GM12878 (cell line): ENCODE results near the gene RFX3. TPM values are rescaled to one million over a fixed set of nuclear protein-coding genes. Genes with fewer than 3 reads are reported as not detected.

Experiments used
- ATAC-seq: fragments of 200-7000 bp; cut with Tn5 transposase; 3 replicates; pipeline ENCODE4 v1.9.1; 2020; ENCODE audit warnings: mild to moderate bottlenecking, moderate library complexity
- BruUV-seq: library from RNA; stranded (reverse); fragments of 400-500 nt; replicated peaks from 2 replicates; lab custom pipeline; 2021; lab: Mats Ljungman, UMichigan
- CTCF ChIA-PET: fragments of 300-600 bp; sonication (Branson Sonifier 250); formaldehyde crosslinking; extraction: SDS; loops from one replicate; lab custom pipeline; 2021; ENCODE audit warnings: inconsistent platforms; lab: Yijun Ruan, JAX
- POLR2A ChIA-PET: fragments of 350-600 bp; formaldehyde crosslinking; extraction: SDS; loops from one replicate; lab custom pipeline; 2021; ENCODE audit warnings: inconsistent platforms; lab: Charles Lee
- RAD21 ChIA-PET: fragments of 300-600 bp; sonication (Branson Sonifier 250); formaldehyde crosslinking; loops from one replicate; lab custom pipeline; 2023; ENCODE audit warnings: antibody characterized with exemption; ENCODE audit not compliant: unreplicated experiment; lab: Charles Lee
- SMC1A ChIA-PET: fragments of 300-600 bp; sonication (Branson Sonifier 250); formaldehyde crosslinking; loops from one replicate; lab custom pipeline; 2023; ENCODE audit not compliant: unreplicated experiment, uncharacterized antibody; lab: Charles Lee
- DNase-seq: peaks from one replicate; pipeline ENCODE4 v3.0.0-alpha.2; 2011; ENCODE audit warnings: low read depth, low spot score
- FAIRE-seq: peaks from 3 replicates; lab custom pipeline; 2011; peaks lifted over from hg19 to GRCh38; lab: Jason Lieb, UNC
- H2AFZ ChIP-seq: 2 replicates; pipeline ENCODE4 v1.6.0; 2011; ENCODE audit warnings: low read depth, low read length, control low read depth; ENCODE audit not compliant: control insufficient read depth
- H3K27ac ChIP-seq: 2 replicates; pipeline ENCODE4 v1.5.1; 2011; ENCODE audit warnings: control low read depth; ENCODE audit not compliant: control insufficient read depth, insufficient read depth
- H3K27me3 ChIP-seq, 2 experiments: replicated peaks in 1 of 2; 2 replicates each; pipeline versions ENCODE4 v1.6.0 to v1.6.1; 2011; ENCODE audit warnings: low read length in 1 of 2; ENCODE audit not compliant: control insufficient read depth in 2 of 2, insufficient read depth in 2 of 2
- H3K36me3 ChIP-seq, 2 experiments: 2 replicates each; pipeline ENCODE4 v1.5.1; 2011; ENCODE audit warnings: low read length in 1 of 2; ENCODE audit not compliant: control insufficient read depth in 2 of 2, insufficient read depth in 2 of 2
- H3K4me1 ChIP-seq: 2 replicates; pipeline ENCODE4 v1.6.1; 2011; ENCODE audit warnings: mild to moderate bottlenecking, low read length, moderate library complexity, mixed read lengths; ENCODE audit not compliant: control insufficient read depth, insufficient read depth
- H3K4me2 ChIP-seq: 2 replicates; pipeline ENCODE4 v1.6.0; 2011; ENCODE audit warnings: control low read depth; ENCODE audit not compliant: control insufficient read depth, insufficient read depth
- H3K4me3 ChIP-seq: fragments of 200-600 bp; sonication (generic); 2 replicates; pipeline ENCODE4 v1.5.1; 2016
- H3K79me2 ChIP-seq: 2 replicates; pipeline ENCODE4 v1.6.0; 2011; ENCODE audit warnings: low read length; ENCODE audit not compliant: control insufficient read depth, insufficient read depth
- H3K9ac ChIP-seq: 2 replicates; pipeline ENCODE4 v1.8.0; 2011; ENCODE audit warnings: low read length, control low read depth, mixed read lengths; ENCODE audit not compliant: control insufficient read depth, insufficient read depth
- H3K9me3 ChIP-seq: replicated peaks from 3 replicates; pipeline ENCODE4 v1.5.1; 2011; ENCODE audit warnings: mild to moderate bottlenecking, low read length; ENCODE audit not compliant: control insufficient read depth, insufficient read depth
- H4K20me1 ChIP-seq: 2 replicates; pipeline ENCODE4 v1.6.0; 2011; ENCODE audit not compliant: control insufficient read depth, insufficient read depth
- CHD2 ChIP-seq: IDR thresholded peaks from 2 replicates; pipeline ENCODE4 v1.6.1; 2011; ENCODE audit warnings: low read depth, low read length, improper control_type of control experiment, borderline replicate concordance
- CREB1 ChIP-seq: IDR thresholded peaks from 2 replicates; pipeline ENCODE4 v1.6.1; 2012; ENCODE audit warnings: low read depth, mild to moderate bottlenecking, inconsistent platforms
- IKZF1 ChIP-seq: fragments of 450-650 bp; conservative IDR thresholded peaks from 2 replicates; pipeline ENCODE4 v1.6.1; 2017; ENCODE audit warnings: antibody characterized with exemption, mild to moderate bottlenecking
- MXI1 ChIP-seq: fragments of 150-350 bp; IDR thresholded peaks from 2 replicates; pipeline ENCODE4 v1.6.1; 2011; ENCODE audit warnings: low read depth, mild to moderate bottlenecking, inconsistent platforms, low read length, improper control_type of control experiment
- RBBP5 ChIP-seq: fragments of 200-600 bp; sonication (generic); conservative IDR thresholded peaks from 2 replicates; pipeline ENCODE4 v1.6.1; 2016
- SMAD5 ChIP-seq: IDR thresholded peaks from 2 replicates; pipeline ENCODE4 v1.6.1; 2016; ENCODE audit warnings: antibody characterized with exemption, low read depth
- TARDBP ChIP-seq: IDR thresholded peaks from 2 replicates; pipeline ENCODE4 v1.6.1; 2016; ENCODE audit warnings: borderline replicate concordance
- ZNF217 ChIP-seq: fragments of 450-650 bp; IDR thresholded peaks from 2 replicates; pipeline ENCODE4 v1.6.1; 2017; ENCODE audit warnings: antibody characterized with exemption, mild to moderate bottlenecking
- whole genome bisulfite sequencing: methylation state at CpG from one replicate; pipeline ENCODE4 v1.1.6; 2016; ENCODE audit warnings: low lambda C conversion rate; ENCODE audit not compliant: insufficient replicate concordance, insufficient coverage; ENCODE audit errors: missing lambda C conversion rate; 5-methylcytosine and 5-hydroxymethylcytosine counted together
- in situ Hi-C: fragments of 300-500 bp; cut with MboI; formaldehyde crosslinking; loops from 9 replicates; pipeline ENCODE4 v1.14.3; 2018; ENCODE audit warnings: mixed read lengths
- intact Hi-C: fragments of 100-400 bp; cut with micrococcal nuclease; formaldehyde crosslinking; loops from one replicate; pipeline ENCODE4 v1.14.2; 2022; ENCODE audit not compliant: unreplicated experiment
- polyA plus RNA-seq, 11 experiments: library from polyadenylated mRNA; depleted of rRNA in 4 of 11; unstranded in 6 of 11; stranded (reverse) in 5 of 11; fragments of >200 nt; fragmentation: Nextera tagmentation in 4 of 11; fragmentation: Illumina TruSeq in 1 of 11; extraction: Ambion mirVana in 4 of 11; extraction: Trizol in 1 of 11; gene quantifications; 1 replicate in 1 of 11; 2 replicates in 10 of 11; pipeline versions ENCODE4 v1.2.1 to v1.2.3, GENCODE V29; 2011 to 2016; ENCODE audit warnings: inconsistent platforms in 2 of 11, missing spikeins in 2 of 11, low read depth in 1 of 11
- total RNA-seq, 4 experiments: library from RNA; depleted of rRNA in 3 of 4; stranded (reverse); fragments of >200 nt in 3 of 4; fragmentation: Illumina TruSeq in 1 of 4; extraction: Trizol in 1 of 4; gene quantifications; 2 replicates each; pipeline versions ENCODE4 v1.2.1 to v1.2.3, GENCODE V29; 2013 to 2021
- TF ChIP-seq, protein P1 (sequence below): fragments of 450-650 bp; conservative IDR thresholded peaks from 2 replicates; pipeline ENCODE4 v1.6.1; 2017; ENCODE audit warnings: mild to moderate bottlenecking, moderate library complexity
- TF ChIP-seq, protein P2 (sequence below): fragments of 450-650 bp; formaldehyde crosslinking; IDR thresholded peaks from 2 replicates; pipeline ENCODE4 v1.4.0; 2022; ENCODE audit warnings: mild to moderate bottlenecking, moderate library complexity
- TF ChIP-seq, protein P3 (sequence below): IDR thresholded peaks from 2 replicates; pipeline ENCODE4 v1.6.1; 2012; ENCODE audit warnings: mild to moderate bottlenecking, low read depth, low read length

Gene RFX3
- total and polyA plus RNA-seq, 10 of the 15 experiments (the other 5 are each of a cell fraction or from before 2014, with no cell fraction given), result 1.2 to 26.4 (median 6.7) TPM

DNA sequence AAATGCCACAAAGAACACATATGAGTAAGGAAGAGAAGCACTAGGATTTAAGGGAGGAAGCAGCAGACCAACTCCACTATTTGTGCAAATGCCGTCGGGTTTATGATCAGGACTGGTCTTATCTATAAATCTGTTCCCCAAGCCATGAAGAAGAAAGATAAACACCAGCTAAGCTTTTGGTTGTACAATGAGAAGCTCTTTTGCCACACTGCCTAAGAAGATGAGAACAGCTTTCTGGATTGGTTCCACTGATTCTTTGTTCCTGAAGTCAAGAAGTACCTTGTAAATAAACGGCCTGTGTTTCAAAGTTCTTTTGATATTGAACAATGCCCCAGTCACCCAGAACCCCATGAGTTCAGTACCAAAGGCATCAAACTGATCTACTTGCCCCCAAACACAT, 93.9 kb downstream of the RFX3 start:
- H3K9ac ChIP-seq, result no peak overlapping the region
- no peak overlapping the region for H2AFZ ChIP-seq
- H3K4me3 ChIP-seq, result no peak overlapping the region
- ChIA-PET SMC1A (interaction anchor here (1.0 to 2.5 kb wide), 3 partner anchors 9 to 191 kb away, joined by 3 to 12 read pairs (median 3); no protein-coding TSS in a partner anchor), RAD21 (interaction anchor here (1.3 to 1.4 kb wide), 2 partner anchors 19 to 191 kb away, joined by 3 to 4 read pairs; no protein-coding TSS in a partner anchor)
- H3K79me2 ChIP-seq, result no peaks in the 10 kb centered on the region
- ATAC-seq (no peak), FAIRE-seq (no peak)
- H3K4me2 ChIP-seq, result no peak overlapping the region
- H3K27me3 ChIP-seq, result no peaks in the 10 kb centered on the region
- no peaks in the 10 kb centered on the region; the same call in 1 of the 3 replicates for H3K9me3 ChIP-seq
- H3K36me3 ChIP-seq, result peaks cover 0 to 5% of the 10 kb centered on the region in 2 experiments; a peak in 1 of 4 replicates
- intact Hi-C loops (no loop called here), in situ Hi-C loops (no loop called here)
- no TSS peak for BruUV-seq
- TF ChIP-seq CREB1 (no peak), IKZF1 (no peak), SMAD5 (no peak), MXI1 (no peak), CHD2 (no peak), RBBP5 (no peak), TARDBP (no peak), ZNF217 (no peak)
- TF ChIP-seq, protein P1, sequence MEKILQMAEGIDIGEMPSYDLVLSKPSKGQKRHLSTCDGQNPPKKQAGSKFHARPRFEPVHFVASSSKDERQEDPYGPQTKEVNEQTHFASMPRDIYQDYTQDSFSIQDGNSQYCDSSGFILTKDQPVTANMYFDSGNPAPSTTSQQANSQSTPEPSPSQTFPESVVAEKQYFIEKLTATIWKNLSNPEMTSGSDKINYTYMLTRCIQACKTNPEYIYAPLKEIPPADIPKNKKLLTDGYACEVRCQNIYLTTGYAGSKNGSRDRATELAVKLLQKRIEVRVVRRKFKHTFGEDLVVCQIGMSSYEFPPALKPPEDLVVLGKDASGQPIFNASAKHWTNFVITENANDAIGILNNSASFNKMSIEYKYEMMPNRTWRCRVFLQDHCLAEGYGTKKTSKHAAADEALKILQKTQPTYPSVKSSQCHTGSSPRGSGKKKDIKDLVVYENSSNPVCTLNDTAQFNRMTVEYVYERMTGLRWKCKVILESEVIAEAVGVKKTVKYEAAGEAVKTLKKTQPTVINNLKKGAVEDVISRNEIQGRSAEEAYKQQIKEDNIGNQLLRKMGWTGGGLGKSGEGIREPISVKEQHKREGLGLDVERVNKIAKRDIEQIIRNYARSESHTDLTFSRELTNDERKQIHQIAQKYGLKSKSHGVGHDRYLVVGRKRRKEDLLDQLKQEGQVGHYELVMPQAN, result no peak
- TF ChIP-seq, protein P2, sequence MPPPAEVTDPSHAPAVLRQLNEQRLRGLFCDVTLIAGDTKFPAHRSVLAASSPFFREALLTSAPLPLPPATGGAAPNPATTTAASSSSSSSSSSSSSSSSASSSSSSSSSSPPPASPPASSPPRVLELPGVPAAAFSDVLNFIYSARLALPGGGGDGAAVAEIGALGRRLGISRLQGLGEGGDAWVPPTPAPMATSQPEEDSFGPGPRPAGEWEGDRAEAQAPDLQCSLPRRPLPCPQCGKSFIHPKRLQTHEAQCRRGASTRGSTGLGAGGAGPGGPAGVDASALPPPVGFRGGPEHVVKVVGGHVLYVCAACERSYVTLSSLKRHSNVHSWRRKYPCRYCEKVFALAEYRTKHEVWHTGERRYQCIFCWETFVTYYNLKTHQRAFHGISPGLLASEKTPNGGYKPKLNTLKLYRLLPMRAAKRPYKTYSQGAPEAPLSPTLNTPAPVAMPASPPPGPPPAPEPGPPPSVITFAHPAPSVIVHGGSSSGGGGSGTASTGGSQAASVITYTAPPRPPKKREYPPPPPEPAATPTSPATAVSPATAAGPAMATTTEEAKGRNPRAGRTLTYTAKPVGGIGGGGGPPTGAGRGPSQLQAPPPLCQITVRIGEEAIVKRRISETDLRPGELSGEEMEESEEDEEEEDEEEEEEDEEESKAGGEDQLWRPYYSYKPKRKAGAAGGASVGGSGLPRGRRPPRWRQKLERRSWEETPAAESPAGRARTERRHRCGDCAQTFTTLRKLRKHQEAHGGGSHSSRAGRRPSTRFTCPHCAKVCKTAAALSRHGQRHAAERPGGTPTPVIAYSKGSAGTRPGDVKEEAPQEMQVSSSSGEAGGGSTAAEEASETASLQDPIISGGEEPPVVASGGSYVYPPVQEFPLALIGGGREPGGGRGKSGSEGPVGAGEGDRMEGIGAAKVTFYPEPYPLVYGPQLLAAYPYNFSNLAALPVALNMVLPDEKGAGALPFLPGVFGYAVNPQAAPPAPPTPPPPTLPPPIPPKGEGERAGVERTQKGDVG, result no peak
- TF ChIP-seq, protein P3, sequence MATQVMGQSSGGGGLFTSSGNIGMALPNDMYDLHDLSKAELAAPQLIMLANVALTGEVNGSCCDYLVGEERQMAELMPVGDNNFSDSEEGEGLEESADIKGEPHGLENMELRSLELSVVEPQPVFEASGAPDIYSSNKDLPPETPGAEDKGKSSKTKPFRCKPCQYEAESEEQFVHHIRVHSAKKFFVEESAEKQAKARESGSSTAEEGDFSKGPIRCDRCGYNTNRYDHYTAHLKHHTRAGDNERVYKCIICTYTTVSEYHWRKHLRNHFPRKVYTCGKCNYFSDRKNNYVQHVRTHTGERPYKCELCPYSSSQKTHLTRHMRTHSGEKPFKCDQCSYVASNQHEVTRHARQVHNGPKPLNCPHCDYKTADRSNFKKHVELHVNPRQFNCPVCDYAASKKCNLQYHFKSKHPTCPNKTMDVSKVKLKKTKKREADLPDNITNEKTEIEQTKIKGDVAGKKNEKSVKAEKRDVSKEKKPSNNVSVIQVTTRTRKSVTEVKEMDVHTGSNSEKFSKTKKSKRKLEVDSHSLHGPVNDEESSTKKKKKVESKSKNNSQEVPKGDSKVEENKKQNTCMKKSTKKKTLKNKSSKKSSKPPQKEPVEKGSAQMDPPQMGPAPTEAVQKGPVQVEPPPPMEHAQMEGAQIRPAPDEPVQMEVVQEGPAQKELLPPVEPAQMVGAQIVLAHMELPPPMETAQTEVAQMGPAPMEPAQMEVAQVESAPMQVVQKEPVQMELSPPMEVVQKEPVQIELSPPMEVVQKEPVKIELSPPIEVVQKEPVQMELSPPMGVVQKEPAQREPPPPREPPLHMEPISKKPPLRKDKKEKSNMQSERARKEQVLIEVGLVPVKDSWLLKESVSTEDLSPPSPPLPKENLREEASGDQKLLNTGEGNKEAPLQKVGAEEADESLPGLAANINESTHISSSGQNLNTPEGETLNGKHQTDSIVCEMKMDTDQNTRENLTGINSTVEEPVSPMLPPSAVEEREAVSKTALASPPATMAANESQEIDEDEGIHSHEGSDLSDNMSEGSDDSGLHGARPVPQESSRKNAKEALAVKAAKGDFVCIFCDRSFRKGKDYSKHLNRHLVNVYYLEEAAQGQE, result no peak
- TF ChIP-seq, all 136 proteins: peak for 0
- DNase-seq, result no peak
- no peaks in the 10 kb centered on the region for H3K4me1 ChIP-seq
- H3K27ac ChIP-seq, result no peak overlapping the region
- ChIA-PET CTCF (interaction anchor here (3.3 kb wide), 1 partner anchor 10 kb away, joined by 18 read pairs; no protein-coding TSS in a partner anchor), POLR2A (no interaction called here)
- H4K20me1 ChIP-seq, result no peaks in the 10 kb centered on the region
- WGBS, result 97% methylated on average over 3 of the region's 3 CpGs
